RWPE1 (cell line): Measurements from ENCODE around the gene SMYD1.

ENCODE experiments used
- CTCF ChIA-PET: fragments of 350-600 bp; sonication (Branson Sonifier 250); formaldehyde crosslinking; extraction: SDS; loops from one replicate; lab custom pipeline; 2021; lab: Yijun Ruan, JAX
- POLR2A ChIA-PET: fragments of 400-600 bp; formaldehyde crosslinking; extraction: SDS; loops from one replicate; lab custom pipeline; 2020; ENCODE audit warnings: antibody characterized with exemption; ENCODE audit not compliant: low non-redundant PET; lab: Yijun Ruan, JAX
- DNase-seq: peaks from one replicate; pipeline ENCODE4 v3.0.0; 2012; ENCODE audit warnings: low spot score
- H3K27ac ChIP-seq: fragments of 450-650 bp; 2 replicates; pipeline ENCODE4 v1.5.1; 2017
- CTCF ChIP-seq: fragments of 450-650 bp; conservative IDR thresholded peaks from 2 replicates; pipeline ENCODE4 v1.5.1; 2017; ENCODE audit warnings: low read depth, mild to moderate bottlenecking

Gene SMYD1

GRCh38 chr2:88090446-88091283 is 23.0 kb downstream of the SMYD1 start:
- no peak for DNase-seq
- ChIA-PET CTCF (interaction anchor here (1.1 kb wide), 1 partner anchor 30 kb away, joined by 7 read pairs; no protein-coding TSS in a partner anchor), POLR2A (no interaction called here)
- TF ChIP-seq CTCF, result no peak
- H3K27ac ChIP-seq, result no peak overlapping the region

- CTCF ChIA-PET, result no interaction called here
- POLR2A ChIA-PET, result no interaction called here
- TF ChIP-seq CTCF, result no peak
- no peak for DNase-seq
- H3K27ac ChIP-seq, result no peak overlapping the region
Measured at GRCh38 chr2:88091943-88092342, 24.3 kb downstream of the SMYD1 start.

GRCh38 chr2:88092773-88093172 is 25.1 kb downstream of the SMYD1 start:
- ChIA-PET CTCF (no interaction called here), POLR2A (no interaction called here)
- no peak overlapping the region for H3K27ac ChIP-seq
- no peak for TF ChIP-seq CTCF
- no peak for DNase-seq

GRCh38 chr2:88095022-88095421 is 27.4 kb downstream of the SMYD1 start:
- H3K27ac ChIP-seq, result no peak overlapping the region
- TF ChIP-seq CTCF, result no peak
- ChIA-PET CTCF (no interaction called here), POLR2A (no interaction called here)
- no peak for DNase-seq

- POLR2A ChIA-PET, result no interaction called here
- TF ChIP-seq CTCF, result no peak
Measured at GRCh38 chr2:88096708-88097107, 29.1 kb downstream of the SMYD1 start.

GRCh38 chr2:88097192-88097591 is 29.6 kb downstream of the SMYD1 start:
- no peak overlapping the region for H3K27ac ChIP-seq
- TF ChIP-seq CTCF, result no peak
- ChIA-PET CTCF (no interaction called here), POLR2A (no interaction called here)
- no peak for DNase-seq

More at GRCh38 chr2:88096708-88097107, 29.1 kb downstream of the SMYD1 start:
- DNase-seq, result no peak
- CTCF ChIA-PET, result no interaction called here
- H3K27ac ChIP-seq, result no peak overlapping the region
